Panc1 (cell line): Measurements from ENCODE around the gene RFXANK.

Experiments used
- CTCF ChIP-seq: fragments of 450-650 bp; IDR thresholded peaks from 2 replicates; pipeline ENCODE4 v1.5.1; 2017; ENCODE audit warnings: mild to moderate bottlenecking
- POLR2AphosphoS5 ChIP-seq: IDR thresholded peaks from 2 replicates; pipeline ENCODE4 v1.6.1; 2012; ENCODE audit warnings: mild to moderate bottlenecking, low read depth, low read length, moderate library complexity
- SIN3A ChIP-seq: IDR thresholded peaks from 2 replicates; pipeline ENCODE4 v1.6.1; 2012; ENCODE audit warnings: low read depth, mild to moderate bottlenecking, low read length, moderate library complexity, borderline replicate concordance; ENCODE audit not compliant: insufficient read depth
- TF ChIP-seq, protein P1 (sequence below), 2 experiments: IDR thresholded peaks; 2 replicates each; pipeline ENCODE4 v1.6.1; 2011 to 2012; ENCODE audit warnings: low read depth in 2 of 2, control low read depth in 1 of 2, low read length in 1 of 2, mild to moderate bottlenecking in 1 of 2, moderate library complexity in 1 of 2; ENCODE audit not compliant: insufficient read depth in 1 of 2

GRCh38 chr19:19204181-19204580, 12.1 kb downstream of the RFXANK start:
- no peak for TF ChIP-seq SIN3A
- no peak for TF ChIP-seq CTCF
- no peak for TF ChIP-seq POLR2AphosphoS5
- TF ChIP-seq, protein P1, sequence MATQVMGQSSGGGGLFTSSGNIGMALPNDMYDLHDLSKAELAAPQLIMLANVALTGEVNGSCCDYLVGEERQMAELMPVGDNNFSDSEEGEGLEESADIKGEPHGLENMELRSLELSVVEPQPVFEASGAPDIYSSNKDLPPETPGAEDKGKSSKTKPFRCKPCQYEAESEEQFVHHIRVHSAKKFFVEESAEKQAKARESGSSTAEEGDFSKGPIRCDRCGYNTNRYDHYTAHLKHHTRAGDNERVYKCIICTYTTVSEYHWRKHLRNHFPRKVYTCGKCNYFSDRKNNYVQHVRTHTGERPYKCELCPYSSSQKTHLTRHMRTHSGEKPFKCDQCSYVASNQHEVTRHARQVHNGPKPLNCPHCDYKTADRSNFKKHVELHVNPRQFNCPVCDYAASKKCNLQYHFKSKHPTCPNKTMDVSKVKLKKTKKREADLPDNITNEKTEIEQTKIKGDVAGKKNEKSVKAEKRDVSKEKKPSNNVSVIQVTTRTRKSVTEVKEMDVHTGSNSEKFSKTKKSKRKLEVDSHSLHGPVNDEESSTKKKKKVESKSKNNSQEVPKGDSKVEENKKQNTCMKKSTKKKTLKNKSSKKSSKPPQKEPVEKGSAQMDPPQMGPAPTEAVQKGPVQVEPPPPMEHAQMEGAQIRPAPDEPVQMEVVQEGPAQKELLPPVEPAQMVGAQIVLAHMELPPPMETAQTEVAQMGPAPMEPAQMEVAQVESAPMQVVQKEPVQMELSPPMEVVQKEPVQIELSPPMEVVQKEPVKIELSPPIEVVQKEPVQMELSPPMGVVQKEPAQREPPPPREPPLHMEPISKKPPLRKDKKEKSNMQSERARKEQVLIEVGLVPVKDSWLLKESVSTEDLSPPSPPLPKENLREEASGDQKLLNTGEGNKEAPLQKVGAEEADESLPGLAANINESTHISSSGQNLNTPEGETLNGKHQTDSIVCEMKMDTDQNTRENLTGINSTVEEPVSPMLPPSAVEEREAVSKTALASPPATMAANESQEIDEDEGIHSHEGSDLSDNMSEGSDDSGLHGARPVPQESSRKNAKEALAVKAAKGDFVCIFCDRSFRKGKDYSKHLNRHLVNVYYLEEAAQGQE (IDR thresholded peaks at IDR 0.05; ENCODE audit: insufficient read depth in 1 of 2, low read depth in 2 of 2, low read length in 1 of 2): no peak
